ENCODE measurements around the gene DUSP16. TPM values are rescaled to one million over a fixed set of nuclear protein-coding genes. Genes with fewer than 3 reads are reported as not detected.

Gene DUSP16
- total RNA-seq, 1 donor from 2014 or later: 26.1 TPM

DNA sequence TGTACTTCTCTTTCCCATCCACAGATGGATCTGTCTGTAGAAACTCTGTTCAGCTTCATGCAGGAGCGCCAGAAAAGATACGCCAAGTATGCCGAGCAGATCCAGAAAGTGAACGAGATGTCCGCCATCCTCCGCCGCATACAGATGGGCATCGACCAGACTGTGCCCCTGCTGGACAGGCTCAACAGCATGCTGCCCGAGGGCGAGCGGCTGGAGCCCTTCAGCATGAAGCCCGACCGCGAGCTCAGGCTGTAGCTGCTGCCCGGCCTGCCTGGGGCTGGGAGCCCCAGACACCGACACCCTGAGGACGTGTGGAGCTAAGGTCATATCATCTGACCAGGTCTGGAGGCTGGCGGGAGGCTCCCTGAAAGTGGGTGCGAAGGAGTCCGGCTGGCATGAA, 97.1 kb downstream of the DUSP16 start:
- Mint-ChIP-seq H3K36me3 (peaks cover 14% of the 10 kb centered on the region), H3K9me3 (peaks cover 10% of the 10 kb centered on the region), H3K4me1 (no peaks in the 10 kb centered on the region), H3K27me3 (ENCODE audit: insufficient read depth, low read depth) (no peaks in the 10 kb centered on the region), H3K4me3 (no peak overlapping the region), H3K27ac (no peak overlapping the region)
- H3K4me2 ChIP-seq: no peak overlapping the region
- H3K4me3 ChIP-seq: no peak overlapping the region
- no peaks in the 10 kb centered on the region for H3F3A ChIP-seq (ENCODE audit: low read depth)
- no peaks in the 10 kb centered on the region for H3K36me3 ChIP-seq
- no peaks in the 10 kb centered on the region for H3K27me3 ChIP-seq
- DNase-seq (ENCODE audit: low spot score): no peak
- no peaks in the 10 kb centered on the region for H3K9me3 ChIP-seq (ENCODE audit: low read depth)
- no peak overlapping the region for H2AFZ ChIP-seq (replicated peaks)
- H3K79me2 ChIP-seq (ENCODE audit: low read depth): no peaks in the 10 kb centered on the region
- no peak overlapping the region for H3K9ac ChIP-seq
- H4K20me1 ChIP-seq (ENCODE audit: low read depth): no peaks in the 10 kb centered on the region
- no peak for TF ChIP-seq EZH2 (IDR thresholded peaks at IDR 0.05)
- TF ChIP-seq, protein P1, sequence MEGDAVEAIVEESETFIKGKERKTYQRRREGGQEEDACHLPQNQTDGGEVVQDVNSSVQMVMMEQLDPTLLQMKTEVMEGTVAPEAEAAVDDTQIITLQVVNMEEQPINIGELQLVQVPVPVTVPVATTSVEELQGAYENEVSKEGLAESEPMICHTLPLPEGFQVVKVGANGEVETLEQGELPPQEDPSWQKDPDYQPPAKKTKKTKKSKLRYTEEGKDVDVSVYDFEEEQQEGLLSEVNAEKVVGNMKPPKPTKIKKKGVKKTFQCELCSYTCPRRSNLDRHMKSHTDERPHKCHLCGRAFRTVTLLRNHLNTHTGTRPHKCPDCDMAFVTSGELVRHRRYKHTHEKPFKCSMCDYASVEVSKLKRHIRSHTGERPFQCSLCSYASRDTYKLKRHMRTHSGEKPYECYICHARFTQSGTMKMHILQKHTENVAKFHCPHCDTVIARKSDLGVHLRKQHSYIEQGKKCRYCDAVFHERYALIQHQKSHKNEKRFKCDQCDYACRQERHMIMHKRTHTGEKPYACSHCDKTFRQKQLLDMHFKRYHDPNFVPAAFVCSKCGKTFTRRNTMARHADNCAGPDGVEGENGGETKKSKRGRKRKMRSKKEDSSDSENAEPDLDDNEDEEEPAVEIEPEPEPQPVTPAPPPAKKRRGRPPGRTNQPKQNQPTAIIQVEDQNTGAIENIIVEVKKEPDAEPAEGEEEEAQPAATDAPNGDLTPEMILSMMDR (IDR thresholded peaks at IDR 0.05): no peak
- TF ChIP-seq EZH2phosphoT487 (IDR thresholded peaks at IDR 0.05): no peak
- no peak overlapping the region for H3K27ac ChIP-seq
- H3K4me1 ChIP-seq: no peaks in the 10 kb centered on the region

DNA sequence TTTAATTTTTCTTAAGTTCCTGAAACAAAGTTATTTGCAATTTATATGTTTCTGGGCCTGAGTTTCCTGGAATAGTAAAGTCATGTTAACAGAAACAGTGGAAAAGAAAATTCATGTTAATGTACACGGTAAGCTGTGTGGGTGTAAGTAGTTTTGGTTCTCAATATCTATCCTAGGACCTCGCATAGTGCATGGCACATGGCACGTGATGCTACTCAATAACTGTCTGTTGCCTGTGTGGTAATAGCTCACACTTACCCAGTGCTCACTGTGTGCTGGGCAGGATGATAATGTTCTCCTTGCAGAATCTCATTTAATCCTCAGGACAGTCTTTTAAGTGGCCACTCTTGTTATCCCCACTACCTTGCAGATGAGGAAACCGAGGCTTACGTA, 100.7 kb downstream of the DUSP16 start:
- Histone ChIP-seq H3K27ac (no peak overlapping the region), H3K9ac (no peak overlapping the region), H3F3A (ENCODE audit: low read depth) (no peaks in the 10 kb centered on the region), H3K27me3 (no peaks in the 10 kb centered on the region), H2AFZ (replicated peaks) (no peak overlapping the region), H4K20me1 (ENCODE audit: low read depth) (no peaks in the 10 kb centered on the region), H3K4me3 (no peak overlapping the region), H3K79me2 (ENCODE audit: low read depth) (no peaks in the 10 kb centered on the region), H3K36me3 (no peaks in the 10 kb centered on the region), H3K4me1 (peaks cover 5% of the 10 kb centered on the region), H3K4me2 (no peak overlapping the region), H3K9me3 (ENCODE audit: low read depth) (no peaks in the 10 kb centered on the region)
- TF ChIP-seq EZH2 (IDR thresholded peaks at IDR 0.05) (no peak), EZH2phosphoT487 (IDR thresholded peaks at IDR 0.05) (no peak)
- TF ChIP-seq, protein P1 (IDR thresholded peaks at IDR 0.05): no peak
- no peak for DNase-seq (ENCODE audit: low spot score)
- no peaks in the 10 kb centered on the region for H3K27me3 Mint-ChIP-seq (ENCODE audit: insufficient read depth, low read depth)
- H3K9me3 Mint-ChIP-seq: peaks cover 3% of the 10 kb centered on the region
- H3K27ac Mint-ChIP-seq: no peak overlapping the region
- H3K4me1 Mint-ChIP-seq: peaks cover 4% of the 10 kb centered on the region
- no peaks in the 10 kb centered on the region for H3K36me3 Mint-ChIP-seq
- H3K4me3 Mint-ChIP-seq: no peak overlapping the region

DNA sequence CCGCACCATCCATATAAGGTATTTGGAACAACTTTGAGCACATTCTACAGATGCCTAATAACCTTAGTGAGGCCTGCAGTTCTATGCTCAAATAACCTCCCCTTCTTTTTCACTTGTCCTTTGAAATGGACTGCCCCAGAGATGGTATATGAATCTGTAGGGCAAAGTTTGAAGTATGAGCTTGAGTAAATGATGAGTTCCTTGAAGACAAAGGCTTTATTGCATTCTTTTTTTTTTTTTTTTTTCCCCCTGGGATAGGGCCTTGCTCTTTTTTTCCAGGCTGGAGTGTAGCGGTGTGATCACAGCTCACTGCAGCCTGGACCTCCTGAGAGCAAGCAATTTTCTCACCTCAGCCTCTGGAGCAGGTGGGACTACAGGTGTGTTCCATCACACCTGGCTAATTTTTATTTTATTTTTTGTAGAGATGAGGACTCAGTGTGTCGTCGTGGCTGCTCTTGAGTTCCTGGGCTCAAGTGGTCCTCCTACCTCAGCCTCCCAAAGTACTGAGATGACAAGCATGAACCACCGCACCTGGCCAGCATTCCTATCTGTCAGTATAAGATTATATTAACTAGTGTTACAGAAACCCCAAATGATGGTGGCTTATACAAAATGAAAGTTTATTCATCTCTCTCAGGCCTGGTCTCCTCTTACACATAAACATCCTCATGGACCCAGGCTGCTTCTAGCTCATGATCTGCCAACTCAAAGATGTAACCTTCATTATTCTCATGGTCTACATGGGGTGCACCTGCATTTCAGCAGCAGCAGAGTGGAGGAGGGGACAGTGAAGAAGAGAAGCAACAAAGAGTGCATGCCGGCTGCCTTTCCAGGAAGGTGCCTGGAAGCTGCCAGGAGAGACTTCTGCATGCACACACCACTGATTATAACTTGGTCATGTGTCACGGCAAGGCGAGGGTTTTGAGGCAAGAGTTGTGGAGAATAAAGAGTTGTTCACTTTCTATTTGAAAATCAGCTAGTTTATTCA, 101.4 kb downstream of the DUSP16 start:
- H3K4me2 ChIP-seq: no peak overlapping the region
- H3K9me3 ChIP-seq (ENCODE audit: low read depth): no peaks in the 10 kb centered on the region
- no peak overlapping the region for H2AFZ ChIP-seq (replicated peaks)
- H3K79me2 ChIP-seq (ENCODE audit: low read depth): no peaks in the 10 kb centered on the region
- no peak overlapping the region for H3K27ac ChIP-seq
- peaks cover 5% of the 10 kb centered on the region for H3K4me1 ChIP-seq
- DNase-seq (ENCODE audit: low spot score): no peak
- Mint-ChIP-seq H3K9me3 (peaks cover 3% of the 10 kb centered on the region), H3K27me3 (ENCODE audit: insufficient read depth, low read depth) (no peaks in the 10 kb centered on the region), H3K36me3 (no peaks in the 10 kb centered on the region), H3K4me1 (peaks cover 4% of the 10 kb centered on the region), H3K4me3 (no peak overlapping the region), H3K27ac (no peak overlapping the region)
- no peaks in the 10 kb centered on the region for H3K36me3 ChIP-seq
- TF ChIP-seq, protein P1 (IDR thresholded peaks at IDR 0.05): no peak
- no peak for TF ChIP-seq EZH2 (IDR thresholded peaks at IDR 0.05)
- no peak for TF ChIP-seq EZH2phosphoT487 (IDR thresholded peaks at IDR 0.05)
- no peak overlapping the region for H3K9ac ChIP-seq
- no peaks in the 10 kb centered on the region for H4K20me1 ChIP-seq (ENCODE audit: low read depth)
- H3F3A ChIP-seq (ENCODE audit: low read depth): no peaks in the 10 kb centered on the region
- H3K4me3 ChIP-seq: no peak overlapping the region
- no peaks in the 10 kb centered on the region for H3K27me3 ChIP-seq

All from neural progenitor cell (in vitro differentiated cells).